HTERT RPE-1 (cell line): ENCODE measurements around the gene KCTD5.
"Not testable (repeated sequence)": the region's sequence is repeated elsewhere in the genome, so short reads cannot be mapped to it uniquely, and the experiment has no call there.

ENCODE experiments used
- in situ Hi-C: fragments of 300-500 bp; cut with MboI; formaldehyde crosslinking; loops from 4 replicates; pipeline ENCODE4 v1.14.3; 2020; ENCODE audit warnings: low sequenced_read_pairs

KCTD5 gene, protein sequence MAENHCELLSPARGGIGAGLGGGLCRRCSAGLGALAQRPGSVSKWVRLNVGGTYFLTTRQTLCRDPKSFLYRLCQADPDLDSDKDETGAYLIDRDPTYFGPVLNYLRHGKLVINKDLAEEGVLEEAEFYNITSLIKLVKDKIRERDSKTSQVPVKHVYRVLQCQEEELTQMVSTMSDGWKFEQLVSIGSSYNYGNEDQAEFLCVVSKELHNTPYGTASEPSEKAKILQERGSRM

GRCh38 chr16:2682209-2683021 is at the start of gene KCTD5:
Gene KCTD5, plus strand, starts transcription at chr16:2682523. Its CDS starts 26 bp downstream, at chr16:2682549.
- in situ Hi-C loops: no loop called here

- in situ Hi-C loops: not testable (repeated sequence)
Measured at GRCh38 chr16:2639071-2639721, 43.1 kb upstream of the KCTD5 start.

- in situ Hi-C loops: not testable (repeated sequence)
Measured at GRCh38 chr16:2639722-2640072, 42.6 kb upstream of the KCTD5 start.

- in situ Hi-C loops: not testable (repeated sequence)
Measured at GRCh38 chr16:2642561-2642960, 39.8 kb upstream of the KCTD5 start.

DNA sequence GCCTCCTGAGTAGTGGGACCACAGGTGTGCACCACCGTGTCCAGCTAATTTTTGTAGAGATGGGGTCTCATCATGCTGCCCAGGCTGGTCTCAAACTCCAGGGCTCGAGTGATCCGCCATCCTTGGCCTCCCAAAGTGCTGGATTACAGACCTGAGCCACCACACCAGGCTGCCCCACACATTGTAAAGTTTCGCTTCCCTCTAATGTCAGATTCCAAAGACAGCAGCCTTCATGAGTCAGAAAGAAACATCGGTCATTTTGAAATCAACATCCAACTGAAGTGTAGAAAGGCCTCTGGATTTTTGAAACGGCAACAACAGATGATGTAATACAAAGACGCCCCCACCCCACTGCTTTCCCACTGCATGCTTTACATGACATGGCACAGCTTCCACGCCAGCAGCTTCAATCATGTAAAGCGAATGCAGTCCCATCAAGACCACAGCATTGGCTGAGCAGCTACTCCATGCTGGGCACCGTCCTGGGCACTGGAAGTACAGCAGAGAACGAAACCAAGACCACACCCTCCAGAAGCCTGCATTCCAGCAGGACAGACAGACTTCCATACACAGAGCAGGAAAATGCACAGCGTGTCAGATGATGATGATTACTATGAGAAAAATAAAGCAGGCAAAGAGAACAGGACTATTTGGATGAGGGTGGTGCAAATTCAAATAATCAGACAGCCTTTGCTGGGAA is 37.4 kb upstream of the KCTD5 start:
- in situ Hi-C loops: not testable (repeated sequence)

- in situ Hi-C loops: not testable (repeated sequence)
Measured at GRCh38 chr16:2651268-2651871, 31.0 kb upstream of the KCTD5 start.

DNA sequence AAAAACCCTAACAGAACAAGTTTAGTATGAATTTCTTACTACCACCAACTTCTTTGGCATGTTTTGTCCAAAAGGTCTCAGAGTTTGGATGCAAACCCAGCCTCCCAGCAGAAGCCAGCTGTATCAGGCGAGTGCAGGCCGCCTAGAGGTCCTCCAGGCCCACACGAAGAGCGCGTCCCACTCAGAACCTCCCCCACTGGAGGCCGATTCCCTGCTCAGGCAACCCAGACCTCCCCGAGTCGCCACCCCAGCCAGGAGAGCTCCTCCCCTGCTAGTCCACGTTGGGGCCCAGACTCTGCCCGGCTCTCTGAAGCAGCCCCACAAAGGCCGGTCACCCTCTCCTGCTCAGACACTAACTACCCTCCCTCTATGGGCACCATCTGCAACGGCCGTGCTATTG is 28.4 kb upstream of the KCTD5 start:
- in situ Hi-C loops: not testable (repeated sequence)

DNA sequence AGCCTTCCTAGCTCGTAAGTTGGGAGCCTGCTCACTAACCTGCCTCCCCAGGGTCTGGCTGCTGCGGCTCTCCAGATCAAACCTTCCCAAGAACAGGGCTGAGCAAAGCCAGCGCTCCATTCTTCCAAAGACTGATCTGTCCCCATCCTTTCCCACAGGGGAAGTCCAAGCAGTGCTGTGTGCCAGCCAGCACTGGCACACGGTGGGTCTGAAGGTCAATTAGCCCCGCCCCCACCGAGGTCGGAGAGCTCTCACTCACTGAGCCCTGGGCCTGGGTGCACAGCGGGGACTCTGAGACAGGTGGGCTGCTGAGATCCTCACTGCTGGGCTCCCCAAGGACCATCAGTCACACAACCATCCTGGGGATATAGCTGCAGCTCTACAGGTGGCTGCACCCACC is 27.4 kb upstream of the KCTD5 start:
- in situ Hi-C loops: not testable (repeated sequence)

DNA sequence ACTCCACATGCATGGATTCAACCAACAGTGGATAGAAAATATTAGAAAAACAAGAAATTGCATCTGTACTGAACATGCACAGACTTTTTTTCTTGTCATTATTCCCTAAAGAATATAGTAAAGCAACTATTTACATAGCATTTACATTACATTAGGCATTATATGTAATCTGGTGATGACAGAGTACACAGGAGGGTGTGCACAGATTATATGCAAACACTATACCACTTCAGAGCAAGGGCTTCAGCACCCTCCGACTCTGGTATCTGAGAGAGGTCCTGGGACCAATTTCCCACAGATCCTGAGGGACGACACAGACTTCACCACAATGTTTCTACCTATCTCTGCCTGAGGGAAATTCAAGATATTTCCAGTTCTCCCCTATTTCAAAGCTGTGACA is 25.3 kb upstream of the KCTD5 start:
- in situ Hi-C loops: no loop called here

- in situ Hi-C loops: not testable (repeated sequence)
Measured at GRCh38 chr16:2657803-2658202, 24.5 kb upstream of the KCTD5 start.

- in situ Hi-C loops: not testable (repeated sequence)
Measured at GRCh38 chr16:2659560-2659959, 22.8 kb upstream of the KCTD5 start.

DNA sequence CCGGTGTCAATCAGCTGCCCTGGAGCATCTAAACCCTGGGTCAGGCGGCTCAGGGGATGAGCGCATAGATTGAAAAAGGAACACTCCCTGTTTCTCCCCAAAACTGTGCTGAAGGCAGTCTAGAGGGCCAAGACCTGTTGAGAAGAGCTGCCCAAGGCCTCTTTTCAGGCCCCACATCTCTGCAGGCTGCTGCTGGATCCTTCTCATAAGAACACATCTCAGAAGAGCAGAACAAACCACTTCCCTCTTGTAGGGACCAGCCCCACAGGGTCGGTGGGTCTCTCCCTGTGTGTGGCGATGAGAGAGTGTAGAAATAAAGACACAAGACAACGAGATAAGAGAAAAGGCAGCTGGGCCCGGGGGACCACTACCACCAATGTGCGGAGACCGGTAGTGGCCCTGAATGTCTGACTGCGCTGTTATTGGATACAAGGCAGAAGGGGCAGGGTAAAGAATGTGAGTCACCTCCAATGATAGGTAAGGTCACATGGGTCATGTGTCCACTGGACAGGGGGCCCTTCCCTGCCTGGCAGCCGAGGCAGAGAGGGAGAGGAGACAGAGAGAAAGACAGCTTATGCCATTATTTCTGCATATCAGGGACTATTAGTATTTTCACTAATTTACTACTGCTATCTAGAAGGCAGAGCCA is 22.2 kb upstream of the KCTD5 start:
- in situ Hi-C loops: not testable (repeated sequence)

- in situ Hi-C loops: not testable (repeated sequence)
Measured at GRCh38 chr16:2660755-2661373, 21.5 kb upstream of the KCTD5 start.

GRCh38 chr16:2663553-2664546 is 18.5 kb upstream of the KCTD5 start:
- in situ Hi-C loops: no loop called here

DNA sequence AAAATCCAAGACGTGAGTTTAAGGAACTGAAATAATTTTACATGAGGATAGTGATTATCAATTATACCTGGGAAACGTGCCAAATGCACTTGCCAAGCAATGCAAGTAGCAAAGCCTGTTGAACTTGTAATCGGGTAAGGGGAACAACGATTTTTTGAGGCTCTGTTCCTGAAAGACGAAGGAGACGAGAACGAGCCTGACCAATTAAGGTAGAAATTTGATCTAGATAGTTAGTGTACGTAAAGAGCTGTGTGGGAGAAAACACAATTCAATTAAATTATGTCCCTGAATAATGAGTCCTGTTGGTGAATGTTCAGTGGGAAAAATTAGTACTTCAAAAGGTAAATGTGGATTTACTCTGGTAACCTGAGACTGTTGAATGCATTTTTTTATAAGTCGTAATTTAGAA is 17.7 kb upstream of the KCTD5 start:
- in situ Hi-C loops: no loop called here

- in situ Hi-C loops: not testable (repeated sequence)
Measured at GRCh38 chr16:2666671-2667070, 15.7 kb upstream of the KCTD5 start.

DNA sequence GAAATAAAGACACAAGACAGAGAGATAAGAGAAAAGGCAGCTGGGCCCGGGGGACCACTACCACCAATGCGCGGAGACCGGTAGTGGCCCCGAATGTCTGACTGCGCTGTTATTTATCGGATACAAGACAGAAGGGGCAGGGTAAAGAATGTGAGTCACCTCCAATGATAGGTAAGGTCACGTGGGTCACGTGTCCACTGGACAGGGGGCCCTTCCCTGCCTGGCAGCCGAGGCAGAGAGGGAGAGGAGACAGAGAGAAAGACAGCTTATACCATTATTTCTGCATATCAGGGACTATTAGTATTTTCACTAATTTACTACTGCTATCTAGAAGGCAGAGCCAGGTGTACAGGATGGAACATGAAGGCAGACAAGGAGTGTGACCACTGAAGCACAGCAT is 12.7 kb upstream of the KCTD5 start:
- in situ Hi-C loops: not testable (repeated sequence)

- in situ Hi-C loops: not testable (repeated sequence)
Measured at GRCh38 chr16:2670017-2670416, 12.3 kb upstream of the KCTD5 start.

DNA sequence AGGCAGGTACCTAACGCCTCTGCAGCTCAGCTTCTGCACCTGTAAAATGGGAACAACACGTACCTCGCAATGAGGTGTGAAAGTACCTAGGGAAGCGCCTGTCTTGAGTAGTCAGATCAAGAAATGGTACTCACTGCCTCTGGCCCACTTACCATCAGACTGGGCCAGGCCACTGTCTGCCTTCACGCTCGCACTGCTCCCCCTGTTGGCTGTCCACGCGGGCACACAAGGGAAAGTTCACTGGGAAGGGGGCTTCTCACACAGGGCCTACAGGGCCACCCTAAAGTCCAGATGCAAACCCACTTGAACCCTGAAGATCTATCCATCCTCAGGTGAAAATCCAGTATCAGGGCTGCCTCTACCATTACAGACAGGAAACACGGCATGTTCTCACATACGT is 11.1 kb upstream of the KCTD5 start:
- in situ Hi-C loops: not testable (repeated sequence)
